Endothelial cell of umbilical vein (primary cell): ENCODE measurements around the gene LRRK2. TPM values are rescaled to one million over a fixed set of nuclear protein-coding genes. Genes with fewer than 3 reads are reported as not detected.

Experiments
- BruUV-seq: library from RNA; stranded (reverse); fragments of 400-500 nt; replicated peaks from 2 replicates; lab custom pipeline; 2021; lab: Mats Ljungman, UMichigan
- CTCF ChIA-PET: fragments of 300-600, 350-600 bp; sonication (Branson Sonifier 250); formaldehyde crosslinking; loops from one replicate; lab custom pipeline; 2021; ENCODE audit warnings: antibody characterized with exemption, inconsistent platforms; lab: Charles Lee
- POLR2A ChIA-PET: fragments of 300-600, 350-600 bp; sonication (Branson Sonifier 250); formaldehyde crosslinking; loops from one replicate; lab custom pipeline; 2021; ENCODE audit warnings: antibody characterized with exemption, inconsistent platforms; lab: Charles Lee
- DNase-seq: peaks from one replicate; pipeline ENCODE4 v3.0.0-alpha.2; 2011; ENCODE audit warnings: low read depth, low spot score
- FAIRE-seq: peaks from 2 replicates; lab custom pipeline; 2011; peaks lifted over from hg19 to GRCh38; lab: Jason Lieb, UNC
- H2AFZ ChIP-seq: 2 replicates; pipeline ENCODE4 v1.6.0; 2012; ENCODE audit warnings: low read depth, low read length, control low read depth, inconsistent platforms
- H3K27ac ChIP-seq: 2 replicates; pipeline ENCODE4 v1.5.1; 2011; ENCODE audit warnings: low read depth, mild to moderate bottlenecking, control low read depth, low read length, moderate library complexity; ENCODE audit not compliant: insufficient read depth
- H3K27me3 ChIP-seq, 2 experiments: 2 replicates each; pipeline versions ENCODE4 v1.6.0 to v1.6.1; 2011; ENCODE audit warnings: low read length in 2 of 2, mixed read lengths in 1 of 2; ENCODE audit not compliant: control insufficient read depth in 2 of 2, insufficient read depth in 2 of 2
- H3K36me3 ChIP-seq, 2 experiments: 2 replicates in 1 of 2; 3 replicates in 1 of 2; pipeline ENCODE4 v1.5.1; 2011; ENCODE audit warnings: low read length in 2 of 2, mild to moderate bottlenecking in 1 of 2, moderate library complexity in 1 of 2; ENCODE audit not compliant: control insufficient read depth in 2 of 2, insufficient read depth in 2 of 2; ENCODE audit errors: extremely low read depth in 1 of 2
- H3K4me1 ChIP-seq: 3 replicates; pipeline ENCODE4 v1.5.1; 2011; ENCODE audit warnings: mild to moderate bottlenecking, low read length; ENCODE audit not compliant: control insufficient read depth, insufficient read depth; ENCODE audit errors: extremely low read depth
- H3K4me2 ChIP-seq: 2 replicates; pipeline ENCODE4 v1.6.1; 2011; ENCODE audit warnings: low read length, control low read depth, mixed read lengths; ENCODE audit not compliant: insufficient read depth
- H3K4me3 ChIP-seq, 3 experiments: fragments of 200-600 bp in 1 of 3; sonication (generic), shearing (Covaris generic) in 1 of 3; replicated peaks in 1 of 3; 2 replicates each; pipeline ENCODE4 v1.5.1; 2011 to 2016; ENCODE audit warnings: control low read depth in 3 of 3, low read length in 3 of 3, mild to moderate bottlenecking in 2 of 3, inconsistent platforms in 1 of 3, low read depth in 1 of 3, moderate library complexity in 1 of 3; ENCODE audit not compliant: insufficient read depth in 1 of 3
- H3K79me2 ChIP-seq: 2 replicates; pipeline ENCODE4 v1.6.0; 2012; ENCODE audit warnings: low read length, inconsistent platforms; ENCODE audit not compliant: control insufficient read depth, insufficient read depth
- H3K9ac ChIP-seq: replicated peaks from 2 replicates; pipeline ENCODE3; 2011; ENCODE audit warnings: low read length, control low read depth; ENCODE audit not compliant: insufficient read depth; ENCODE audit errors: extremely low read depth
- H3K9me1 ChIP-seq: replicated peaks from 3 replicates; pipeline ENCODE4 v1.6.0; 2011; ENCODE audit warnings: mild to moderate bottlenecking, low read length; ENCODE audit not compliant: control insufficient read depth, insufficient read depth; ENCODE audit errors: extremely low read depth
- H3K9me3 ChIP-seq: replicated peaks from 2 replicates; pipeline ENCODE4 v1.5.1; 2012; ENCODE audit warnings: low read length, inconsistent platforms; ENCODE audit not compliant: control insufficient read depth, insufficient read depth
- H4K20me1 ChIP-seq: replicated peaks from 2 replicates; pipeline ENCODE3; 2011; ENCODE audit warnings: mild to moderate bottlenecking, low read length; ENCODE audit not compliant: control insufficient read depth, insufficient read depth; ENCODE audit errors: extremely low read depth
- CTCF ChIP-seq, 2 donors: IDR thresholded peaks; 1 replicate in 1 of 2; 2 replicates in 1 of 2; pipeline ENCODE4 v1.5.1; 2011; ENCODE audit warnings: low read length in 2 of 2, mild to moderate bottlenecking in 2 of 2, moderate library complexity in 2 of 2, control low read depth in 1 of 2, inconsistent platforms in 1 of 2, low read depth in 1 of 2; ENCODE audit not compliant: insufficient read depth in 1 of 2; ENCODE audit errors: extremely low read depth in 1 of 2
- EZH2 ChIP-seq: IDR thresholded peaks from 2 replicates; pipeline ENCODE4 v1.6.1; 2012; ENCODE audit warnings: borderline replicate concordance, low read depth, mild to moderate bottlenecking, moderate library complexity, low read length, inconsistent platforms; ENCODE audit not compliant: severe bottlenecking
- FOS ChIP-seq: IDR thresholded peaks from 2 replicates; pipeline ENCODE4 v1.6.1; 2011; ENCODE audit warnings: mild to moderate bottlenecking, low read length, moderate library complexity, borderline replicate concordance; ENCODE audit not compliant: insufficient read depth
- GATA2 ChIP-seq: IDR thresholded peaks from 2 replicates; pipeline ENCODE4 v1.7.0; 2011; ENCODE audit warnings: low read depth, mild to moderate bottlenecking, moderate library complexity, mixed read lengths, low read length; ENCODE audit not compliant: insufficient read length, insufficient read depth
- JUN ChIP-seq: IDR thresholded peaks from 2 replicates; pipeline ENCODE4 v1.6.1; 2011; ENCODE audit warnings: borderline replicate concordance, low read depth; ENCODE audit not compliant: insufficient read length, insufficient read depth
- MAX ChIP-seq: IDR thresholded peaks from 2 replicates; pipeline ENCODE4 v1.6.1; 2011; ENCODE audit not compliant: insufficient read depth, insufficient read length
- MYC ChIP-seq: IDR thresholded peaks from one replicate; pipeline ENCODE4 v1.6.1; 2011; ENCODE audit warnings: mild to moderate bottlenecking, low read depth, low read length
- POLR2A ChIP-seq: IDR thresholded peaks from 2 replicates; pipeline ENCODE4 v1.6.1; 2012; ENCODE audit warnings: low read depth, mild to moderate bottlenecking, control low read depth, low read length
- POLR2AphosphoS5 ChIP-seq: IDR thresholded peaks from 2 replicates; pipeline ENCODE4 v1.6.1; 2012; ENCODE audit warnings: low read depth, mild to moderate bottlenecking, control low read depth, low read length, moderate library complexity; ENCODE audit not compliant: insufficient read depth
- dilution Hi-C: fragments of 300-500 bp; cut with MboI; formaldehyde crosslinking; loops from one replicate; pipeline ENCODE4 v1.15.0; 2019; ENCODE audit warnings: low sequenced_read_pairs; ENCODE audit not compliant: extremely low pct_ligation_motif_present
- intact Hi-C: fragments of 100-400 bp; cut with micrococcal nuclease; formaldehyde crosslinking; loops from one replicate; pipeline ENCODE4 v1.10.0; 2022
- polyA plus RNA-seq, 4 experiments: library from polyadenylated mRNA; depleted of rRNA in 3 of 4; stranded (reverse) in 3 of 4; unstranded in 1 of 4; fragments of >200 nt; gene quantifications; 2 replicates each; pipeline versions ENCODE4 v1.2.1 to v1.2.3, GENCODE V29; 2011 to 2012; ENCODE audit warnings: missing spikeins in 1 of 4
- total RNA-seq: library from RNA; stranded (reverse); gene quantifications from 2 replicates; pipeline ENCODE4 v1.2.3, GENCODE V29; 2021

The LRRK2 gene
- total and polyA plus RNA-seq, 2 donors (not counting 3 experiments of a cell fraction or from before 2014, with no cell fraction given): 0.26 to 2.2 TPM

- Histone ChIP-seq H3K27ac (no peak overlapping the region), H3K36me3 (no peaks in the 10 kb centered on the region), H3K79me2 (no peaks in the 10 kb centered on the region), H3K4me1 (no peaks in the 10 kb centered on the region), H3K9me1 (no peaks in the 10 kb centered on the region), H3K9ac (no peak overlapping the region), H3K9me3 (no peaks in the 10 kb centered on the region), H3K4me2 (no peak overlapping the region), H2AFZ (no peak overlapping the region), H4K20me1 (no peaks in the 10 kb centered on the region), H3K27me3 (peaks cover 0 to 2% of the 10 kb centered on the region in 2 experiments), H3K4me3 (no peak overlapping the region)
- ChIA-PET POLR2A (no interaction called here), CTCF (no interaction called here)
- no TSS peak for BruUV-seq
- FAIRE-seq (no peak), DNase-seq (no peak)
- intact Hi-C loops: loop anchor here (1.0 kb wide), 1 partner anchor 8 kb away; the partner anchor contains the start of gene LRRK2
- dilution Hi-C loops: no loop called here
- TF ChIP-seq CTCF (IDR thresholded peaks at IDR 0.05; ENCODE audit: extremely low read depth in 1 of 2, insufficient read depth in 1 of 2, low read depth in 1 of 2, low read length in 2 of 2) (no peak), JUN (no peak), FOS (no peak), POLR2AphosphoS5 (no peak), EZH2 (no peak), GATA2 (no peak), POLR2A (no peak), MYC (no peak), MAX (no peak)
These were observed 8.8 kb upstream of the LRRK2 start for GRCh38 chr12:40215982-40216381.
